ENCODE data around the gene HTD2. TPM values are rescaled to one million over a fixed set of nuclear protein-coding genes. Genes with fewer than 3 reads are reported as not detected.

The HTD2 gene
- total and polyA plus RNA-seq, 2 of the 4 experiments (the other 2 are of a cell fraction): 6.4 to 13.3 TPM

- H2BK20ac ChIP-seq (ENCODE audit: low read depth, low read length): no peak overlapping the region
- peak overlapping the region; percentile 72; the same call in 1 of the 2 replicates for H3K23ac ChIP-seq (ENCODE audit: low read depth, low read length)
- H3K18ac ChIP-seq (ENCODE audit: low read depth, low read length): peak overlapping the region; percentile 81
- ChIA-PET POLR2A (ENCODE audit: unreplicated experiment) (interaction anchor here (0.5 to 0.6 kb wide), 6 partner anchors 29 to 736 kb away, joined by 3 to 6 read pairs (median 4); no protein-coding TSS in a partner anchor), CTCF (interaction anchor here (0.6 to 1.1 kb wide), 3 partner anchors 53 to 91 kb away, joined by 3 to 5 read pairs (median 4); no protein-coding TSS in a partner anchor)
- H3K9ac ChIP-seq (ENCODE audit: low read depth, low read length): peak overlapping the region; percentile 91
- H3K79me1 ChIP-seq (ENCODE audit: low read depth in 1 of 2, low read length in 2 of 2): peaks cover 9 to 36% of the 10 kb centered on the region in 2 experiments; a peak in 3 of 4 replicates
- H2AK5ac ChIP-seq (ENCODE audit: low read depth, low read length): peak overlapping the region; percentile 78; the same call in 1 of the 2 replicates
- TF ChIP-seq MXI1 (IDR thresholded peaks at IDR 0.05; ENCODE audit: borderline replicate concordance, low read depth, low read length) (no peak), MAFK (IDR thresholded peaks at IDR 0.05; ENCODE audit: low read depth, low read length) (no peak), ELK1 (IDR thresholded peaks at IDR 0.05; ENCODE audit: borderline replicate concordance, low read depth, low read length) (no peak), NFE2L2 (IDR thresholded peaks at IDR 0.05; ENCODE audit: low read depth, low read length) (no peak), CHD1 (IDR thresholded peaks at IDR 0.05; ENCODE audit: low read depth, low read length) (no peak), CTCF (conservative IDR thresholded peaks at IDR 0.05; ENCODE audit: low read depth, low read length) (no peak), RFX5 (IDR thresholded peaks at IDR 0.05; ENCODE audit: low read depth, low read length) (no peak), RAD21 (IDR thresholded peaks at IDR 0.05; ENCODE audit: low read length) (no peak), RCOR1 (IDR thresholded peaks at IDR 0.05; ENCODE audit: insufficient replicate concordance, low read length) (no peak), CEBPB (IDR thresholded peaks at IDR 0.05; ENCODE audit: low read depth, low read length) (no peak), POLR2A (IDR thresholded peaks at IDR 0.05; ENCODE audit: low read depth, low read length) (no peak), USF2 (IDR thresholded peaks at IDR 0.05; ENCODE audit: low read depth, low read length) (no peak), SMC3 (IDR thresholded peaks at IDR 0.05; ENCODE audit: low read depth, low read length) (no peak)
- peak overlapping the region; percentile 93 for H3K27ac ChIP-seq (ENCODE audit: insufficient read depth, low read length)
- H3K9me1 ChIP-seq (ENCODE audit: insufficient read depth, low read length): peaks cover 4% of the 10 kb centered on the region; the same call in 1 of the 2 replicates
- H4K91ac ChIP-seq (ENCODE audit: insufficient read depth, low read depth, low read length): peak overlapping the region; percentile 49
- DNase-seq (no peak), ATAC-seq (ENCODE audit: low read depth) (peak; percentile 27)
- no peaks in the 10 kb centered on the region for H3K36me3 ChIP-seq (ENCODE audit: control insufficient read depth, insufficient read depth, low read length)
- H4K5ac ChIP-seq (ENCODE audit: low read depth, low read length): peak overlapping the region; percentile 30; the same call in 1 of the 2 replicates
- H2BK15ac ChIP-seq (ENCODE audit: low read depth, low read length): no peak overlapping the region
- dilution Hi-C loops (cut with HindIII; ENCODE audit: low sequenced_read_pairs, unreplicated experiment) (no loop called here), in situ Hi-C loops (cut with MboI; ENCODE audit: low sequenced_read_pairs) (loop anchor here (5.0 kb wide), 1 partner anchor 79 kb away; no protein-coding TSS in a partner anchor), intact Hi-C loops (cut with micrococcal nuclease) (loop anchor here (1.0 to 10.0 kb wide), 3 partner anchors 56 to 291 kb away; partner anchors contain the start of gene KCTD6)
- H2BK5ac ChIP-seq (ENCODE audit: low read depth, low read length, poor library complexity, severe bottlenecking): peak overlapping the region; percentile 90
- peak overlapping the region; percentile 98 for H2AFZ ChIP-seq (replicated peaks; ENCODE audit: low read length, poor library complexity)
- H3K14ac ChIP-seq (replicated peaks; ENCODE audit: low read depth, low read length): peak overlapping the region; percentile 49; the same call in 1 of the 2 replicates
- no peak overlapping the region; a peak in 2 of 4 replicates for H4K8ac ChIP-seq (ENCODE audit: low read depth in 2 of 2, low read length in 2 of 2)
- no TSS peak for BruUV-seq (replicated peaks)
- H2BK120ac ChIP-seq (ENCODE audit: low read depth, low read length): peak overlapping the region; percentile 12; the same call in 1 of the 2 replicates
- no peaks in the 10 kb centered on the region for H3K9me3 ChIP-seq (ENCODE audit: control insufficient read depth, insufficient read depth, low read length)
- peak overlapping the region; percentile 85 for H2AK9ac ChIP-seq (replicated peaks; ENCODE audit: low read depth, low read length, poor library complexity)
- peak overlapping the region; percentile 27 for H3K56ac ChIP-seq (ENCODE audit: extremely low read depth, insufficient read depth, low read length)
- peak overlapping the region; percentile 77 for H3K4ac ChIP-seq (ENCODE audit: low read depth, low read length)
- H3K27me3 ChIP-seq (ENCODE audit: control insufficient read depth, insufficient read depth, low read length): no peaks in the 10 kb centered on the region
- WGBS, 2 experiments (ENCODE audit: extremely low coverage in 2 of 2, insufficient read length in 1 of 2): 0% methylated on average over 23 of the region's 37 CpGs; no CpG with 5 or more reads in 1 of the 2 experiments
- peaks cover 16% of the 10 kb centered on the region for H3K4me1 ChIP-seq (ENCODE audit: control insufficient read depth, insufficient read depth, low read length)
- H4K20me1 ChIP-seq (ENCODE audit: insufficient read depth, low read length): peaks cover 11% of the 10 kb centered on the region; the same call in 1 of the 2 replicates
- H3K4me3 ChIP-seq (ENCODE audit: insufficient read depth, low read depth, low read length): peak overlapping the region; percentile 91
- peak overlapping the region; percentile 83 for H3K4me2 ChIP-seq (ENCODE audit: low read depth, low read length)
Measured at GRCh38 chr3:58333206-58334012, 27.1 kb downstream of the HTD2 start.

All from IMR-90 (cell line).